NCI-H1105 (cell line): ENCODE results near the gene MOSPD2.

ENCODE experiments used
- DNase-seq: peaks from one replicate; lab custom pipeline; 2025; lab: John Stamatoyannopoulos, UW

The MOSPD2 gene

GRCh38 chrX:14915596-14915995 lies 42.4 kb downstream of the MOSPD2 start:
- DNase-seq, result no peak

- no peak for DNase-seq
Observed at GRCh38 chrX:14916017-14916674, 42.9 kb downstream of the MOSPD2 start.

GRCh38 chrX:14919407-14919806 lies 46.2 kb downstream of the MOSPD2 start:
- DNase-seq, result no peak

- no peak for DNase-seq
Observed at GRCh38 chrX:14920196-14920595, 47.0 kb downstream of the MOSPD2 start.

GRCh38 chrX:14922437-14922836 lies 49.2 kb downstream of the MOSPD2 start:
- DNase-seq, result no peak

GRCh38 chrX:14923761-14924160 lies 50.5 kb downstream of the MOSPD2 start:
- DNase-seq, result no peak

GRCh38 chrX:14926471-14926870 lies 53.2 kb downstream of the MOSPD2 start:
- DNase-seq, result no peak

- DNase-seq, result no peak
Observed at GRCh38 chrX:14927401-14927800, 54.2 kb downstream of the MOSPD2 start.

GRCh38 chrX:14930663-14931062 lies 57.4 kb downstream of the MOSPD2 start:
- no peak for DNase-seq

- no peak for DNase-seq
Observed at GRCh38 chrX:14932136-14932535, 58.9 kb downstream of the MOSPD2 start.

GRCh38 chrX:14934423-14934822 lies 61.2 kb downstream of the MOSPD2 start:
- no peak for DNase-seq

GRCh38 chrX:14936561-14936960 lies 63.3 kb downstream of the MOSPD2 start:
- no peak for DNase-seq

- no peak for DNase-seq
Observed at GRCh38 chrX:14939644-14940043, 66.4 kb downstream of the MOSPD2 start.

- no peak for DNase-seq
Observed at GRCh38 chrX:14941301-14941700, 68.1 kb downstream of the MOSPD2 start.

- DNase-seq, result no peak
Observed at GRCh38 chrX:14942341-14942740, 69.1 kb downstream of the MOSPD2 start.

- DNase-seq, result no peak
Observed at GRCh38 chrX:14943962-14944361, 70.7 kb downstream of the MOSPD2 start.

- no peak for DNase-seq
Observed at GRCh38 chrX:14946606-14947155, 73.5 kb downstream of the MOSPD2 start.

- DNase-seq, result no peak
Observed at GRCh38 chrX:14948691-14949090, 75.5 kb downstream of the MOSPD2 start.

GRCh38 chrX:14956813-14957582 lies 83.8 kb downstream of the MOSPD2 start:
- DNase-seq, result no peak

- DNase-seq, result no peak
Observed at GRCh38 chrX:14963447-14964236, 90.4 kb downstream of the MOSPD2 start.

- DNase-seq, result no peak
Observed at GRCh38 chrX:14964500-14964899, 91.3 kb downstream of the MOSPD2 start.
